Bronchial epithelial cell (primary cell): ENCODE data around the gene ATP2A2. TPM values are rescaled to one million over a fixed set of nuclear protein-coding genes. Genes with fewer than 3 reads are reported as not detected.

ENCODE experiments used
- DNase-seq: peaks from one replicate; pipeline ENCODE4 v3.0.0-alpha.2; 2010; ENCODE audit warnings: low read depth
- FAIRE-seq: peaks from 2 replicates; lab custom pipeline; 2011; peaks lifted over from hg19 to GRCh38; lab: Jason Lieb, UNC
- H3K27me3 ChIP-seq: 2 replicates; pipeline ENCODE4 v1.5.1; 2011; ENCODE audit warnings: low read length; ENCODE audit not compliant: control insufficient read depth, insufficient read depth
- H3K36me3 ChIP-seq: 2 replicates; pipeline ENCODE4 v1.5.1; 2011; ENCODE audit warnings: low read length; ENCODE audit not compliant: control insufficient read depth, insufficient read depth
- H3K4me3 ChIP-seq: 2 replicates; pipeline ENCODE4 v1.5.1; 2011; ENCODE audit warnings: mild to moderate bottlenecking, low read depth, low read length, control low read depth
- CTCF ChIP-seq: IDR thresholded peaks from 2 replicates; pipeline ENCODE4 v1.5.1; 2011; ENCODE audit warnings: mild to moderate bottlenecking, moderate library complexity, low read length, control low read depth, inconsistent platforms; ENCODE audit not compliant: insufficient read depth, severe bottlenecking
- total RNA-seq: library from RNA; depleted of rRNA; stranded (reverse); fragments of >200 nt; gene quantifications from 2 replicates; pipeline ENCODE4 v1.2.1, GENCODE V29; 2014

ATP2A2 gene
- total RNA-seq, 1 donor from 2014 or later, result 125 TPM

GRCh38 chr12:110369992-110370391 is 88.9 kb downstream of the ATP2A2 start:
- FAIRE-seq (no peak), DNase-seq (no peak)
- no peak for TF ChIP-seq CTCF
- Histone ChIP-seq H3K36me3 (peaks cover 9% of the 10 kb centered on the region), H3K27me3 (no peaks in the 10 kb centered on the region), H3K4me3 (no peak overlapping the region)

GRCh38 chr12:110370732-110371231 is 89.7 kb downstream of the ATP2A2 start:
- H3K4me3 ChIP-seq, result no peak overlapping the region
- H3K36me3 ChIP-seq, result peaks cover 9% of the 10 kb centered on the region
- FAIRE-seq (no peak), DNase-seq (peak; percentile 97)
- TF ChIP-seq CTCF, result no peak
- no peaks in the 10 kb centered on the region for H3K27me3 ChIP-seq

- Histone ChIP-seq H3K4me3 (no peak overlapping the region), H3K27me3 (no peaks in the 10 kb centered on the region), H3K36me3 (peaks cover 11% of the 10 kb centered on the region)
- no peak for TF ChIP-seq CTCF
- FAIRE-seq (no peak), DNase-seq (no peak)
Measured at GRCh38 chr12:110371408-110372055, 90.5 kb downstream of the ATP2A2 start.

GRCh38 chr12:110372056-110372425 is 91.0 kb downstream of the ATP2A2 start:
- DNase-seq, result no peak
- H3K4me3 ChIP-seq, result no peak overlapping the region
- TF ChIP-seq CTCF, result no peak

GRCh38 chr12:110373025-110373424 is 92.0 kb downstream of the ATP2A2 start:
- FAIRE-seq (no peak), DNase-seq (no peak)
- H3K27me3 ChIP-seq, result no peaks in the 10 kb centered on the region
- peaks cover 11% of the 10 kb centered on the region for H3K36me3 ChIP-seq
- TF ChIP-seq CTCF, result no peak
- no peak overlapping the region for H3K4me3 ChIP-seq

More at GRCh38 chr12:110372056-110372425, 91.0 kb downstream of the ATP2A2 start:
- Histone ChIP-seq H3K27me3 (no peaks in the 10 kb centered on the region), H3K36me3 (peaks cover 11% of the 10 kb centered on the region)
- FAIRE-seq, result no peak

GRCh38 chr12:110373425-110373824 is 92.4 kb downstream of the ATP2A2 start:
- no peak overlapping the region for H3K4me3 ChIP-seq
- TF ChIP-seq CTCF, result no peak
- peak; percentile 38 for DNase-seq
- no peak for FAIRE-seq
- no peaks in the 10 kb centered on the region for H3K27me3 ChIP-seq
- peaks cover 12% of the 10 kb centered on the region for H3K36me3 ChIP-seq
